Bronchial epithelial cell (primary cell): ENCODE data around the gene C16orf92. TPM values are rescaled to one million over a fixed set of nuclear protein-coding genes. Genes with fewer than 3 reads are reported as not detected.
A peak's percentile ranks its signal among the peaks of the same experiment; 100 is the strongest.

Source experiments
- DNase-seq: peaks from one replicate; pipeline ENCODE4 v3.0.0-alpha.2; 2010; ENCODE audit warnings: low read depth
- FAIRE-seq: peaks from 2 replicates; lab custom pipeline; 2011; peaks lifted over from hg19 to GRCh38; lab: Jason Lieb, UNC
- H3K27me3 ChIP-seq: 2 replicates; pipeline ENCODE4 v1.5.1; 2011; ENCODE audit warnings: low read length; ENCODE audit not compliant: control insufficient read depth, insufficient read depth
- H3K36me3 ChIP-seq: 2 replicates; pipeline ENCODE4 v1.5.1; 2011; ENCODE audit warnings: low read length; ENCODE audit not compliant: control insufficient read depth, insufficient read depth
- H3K4me3 ChIP-seq: 2 replicates; pipeline ENCODE4 v1.5.1; 2011; ENCODE audit warnings: mild to moderate bottlenecking, low read depth, low read length, control low read depth
- CTCF ChIP-seq: IDR thresholded peaks from 2 replicates; pipeline ENCODE4 v1.5.1; 2011; ENCODE audit warnings: mild to moderate bottlenecking, moderate library complexity, low read length, control low read depth, inconsistent platforms; ENCODE audit not compliant: insufficient read depth, severe bottlenecking
- total RNA-seq: library from RNA; depleted of rRNA; stranded (reverse); fragments of >200 nt; gene quantifications from 2 replicates; pipeline ENCODE4 v1.2.1, GENCODE V29; 2014

The C16orf92 gene
- total RNA-seq, 1 donor from 2014 or later = not detected

- Histone ChIP-seq H3K4me3 (no peak overlapping the region), H3K27me3 (no peaks in the 10 kb centered on the region), H3K36me3 (no peaks in the 10 kb centered on the region)
- TF ChIP-seq CTCF = peak; percentile 31
- DNase-seq (peak; percentile 39), FAIRE-seq (no peak)
Observed at GRCh38 chr16:30041841-30042240, 18.8 kb downstream of the C16orf92 start.

- peak; percentile 39 for DNase-seq
- no peak overlapping the region for H3K4me3 ChIP-seq
- H3K36me3 ChIP-seq = no peaks in the 10 kb centered on the region
- no peak for FAIRE-seq
- H3K27me3 ChIP-seq = no peaks in the 10 kb centered on the region
- no peak for TF ChIP-seq CTCF
Observed at GRCh38 chr16:30046178-30046577, 23.2 kb downstream of the C16orf92 start.

- H3K4me3 ChIP-seq = no peak overlapping the region
- no peak for FAIRE-seq
- DNase-seq = no peak
- no peaks in the 10 kb centered on the region for H3K27me3 ChIP-seq
- no peaks in the 10 kb centered on the region for H3K36me3 ChIP-seq
- no peak for TF ChIP-seq CTCF
Observed at GRCh38 chr16:30046588-30046987, 23.6 kb downstream of the C16orf92 start.

- no peak overlapping the region for H3K4me3 ChIP-seq
- no peaks in the 10 kb centered on the region for H3K36me3 ChIP-seq
- no peaks in the 10 kb centered on the region for H3K27me3 ChIP-seq
- TF ChIP-seq CTCF = no peak
- DNase-seq = no peak
- FAIRE-seq = no peak
Observed at GRCh38 chr16:30049871-30050270, 26.9 kb downstream of the C16orf92 start.

GRCh38 chr16:30051518-30051917, 28.5 kb downstream of the C16orf92 start:
- FAIRE-seq (no peak), DNase-seq (peak; percentile 39)
- H3K4me3 ChIP-seq = no peak overlapping the region
- no peaks in the 10 kb centered on the region for H3K27me3 ChIP-seq
- TF ChIP-seq CTCF = no peak
- H3K36me3 ChIP-seq = no peaks in the 10 kb centered on the region

DNA sequence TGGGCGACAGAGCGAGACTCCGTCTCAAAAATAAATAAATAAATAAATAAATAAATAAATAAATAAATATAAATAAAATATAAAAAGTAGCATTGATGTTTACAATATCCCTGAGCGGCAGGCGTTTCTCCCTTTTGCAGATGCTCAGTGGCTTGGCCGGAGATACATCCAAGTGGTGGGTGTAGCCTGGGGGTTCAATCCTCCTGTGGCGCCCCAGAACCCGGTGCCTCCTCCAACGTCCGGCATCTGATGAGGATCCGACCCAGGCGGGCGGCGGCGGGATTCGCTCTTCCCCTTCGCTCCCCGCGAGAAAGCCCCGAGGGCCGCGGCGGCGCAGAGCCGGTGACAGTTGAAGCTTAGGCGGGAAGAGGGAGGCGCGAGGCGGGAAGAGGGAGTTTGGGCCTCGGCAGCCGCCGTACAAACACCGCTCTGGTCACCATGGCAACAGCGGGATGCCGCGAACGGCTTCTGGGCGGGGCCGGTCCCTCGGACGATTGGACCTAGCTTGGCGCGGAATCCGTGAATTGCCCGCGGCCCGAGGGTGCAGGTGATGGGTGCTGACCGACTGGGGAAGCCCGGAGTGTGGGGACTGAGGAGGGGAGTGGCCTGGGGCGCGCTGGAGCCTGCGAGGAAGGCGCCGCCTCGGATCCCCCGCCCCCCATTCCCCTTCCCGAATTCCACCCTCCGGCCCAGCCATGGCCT, 29.8 kb downstream of the C16orf92 start:
- no peak for FAIRE-seq

More for the DNA sequence above, 29.8 kb downstream of the C16orf92 start:
- Histone ChIP-seq H3K4me3 (peak overlapping the region; percentile 58), H3K27me3 (no peaks in the 10 kb centered on the region), H3K36me3 (no peaks in the 10 kb centered on the region)
- DNase-seq = peak; percentile 76
- no peak for TF ChIP-seq CTCF
